HG03439 (cell line): Measurements from ENCODE around the gene PANK3.
A peak's percentile ranks its signal among the peaks of the same experiment; 100 is the strongest.
"Not testable (repeated sequence)": the region's sequence is repeated elsewhere in the genome, so short reads cannot be mapped to it uniquely, and the experiment has no call there.

Experiments
- ATAC-seq: cut with Tn5 transposase; IDR thresholded peaks from one replicate; pipeline ENCODE4 v1.9.1; 2021; ENCODE audit warnings: mild to moderate bottlenecking, moderate library complexity; ENCODE audit not compliant: unreplicated experiment

Gene PANK3

DNA sequence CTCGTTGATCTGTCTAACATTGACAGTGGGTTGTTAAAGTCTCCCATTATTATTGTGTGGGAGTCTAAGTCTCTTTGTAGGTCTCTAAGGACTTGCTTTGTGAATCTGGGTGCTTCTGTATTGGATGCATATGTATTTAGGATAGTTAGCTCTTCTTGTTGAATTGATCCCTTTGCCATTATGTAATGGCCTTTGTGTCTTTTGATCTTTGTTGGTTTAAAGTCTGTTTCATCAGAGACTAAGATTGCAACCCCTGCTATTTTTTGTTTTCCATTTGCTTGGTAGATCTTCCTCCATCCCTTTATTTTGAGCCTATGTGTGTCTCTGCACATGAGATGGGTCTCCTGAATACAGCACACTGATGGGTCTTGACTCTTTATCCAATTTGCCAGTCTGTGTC, 17.0 kb upstream of the PANK3 start:
- ATAC-seq: not testable (repeated sequence)

DNA sequence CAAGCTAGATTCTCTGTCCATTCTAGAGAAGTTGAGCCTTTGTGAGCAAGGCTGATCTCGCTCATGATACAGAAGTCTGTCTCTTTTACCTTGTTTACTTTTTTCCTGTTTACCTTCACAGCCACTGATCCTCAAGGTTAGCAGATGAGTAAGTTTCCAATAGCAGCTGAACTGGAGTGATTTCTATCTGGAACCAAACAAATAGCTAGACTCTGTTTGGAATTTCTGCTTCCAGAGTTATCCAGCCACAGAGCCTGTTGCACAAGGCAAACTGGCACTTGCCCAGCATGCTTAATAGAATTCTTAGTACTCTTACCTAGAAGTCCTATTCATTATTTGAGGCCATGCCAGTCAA, 12.8 kb upstream of the PANK3 start:
- ATAC-seq: no peak

DNA sequence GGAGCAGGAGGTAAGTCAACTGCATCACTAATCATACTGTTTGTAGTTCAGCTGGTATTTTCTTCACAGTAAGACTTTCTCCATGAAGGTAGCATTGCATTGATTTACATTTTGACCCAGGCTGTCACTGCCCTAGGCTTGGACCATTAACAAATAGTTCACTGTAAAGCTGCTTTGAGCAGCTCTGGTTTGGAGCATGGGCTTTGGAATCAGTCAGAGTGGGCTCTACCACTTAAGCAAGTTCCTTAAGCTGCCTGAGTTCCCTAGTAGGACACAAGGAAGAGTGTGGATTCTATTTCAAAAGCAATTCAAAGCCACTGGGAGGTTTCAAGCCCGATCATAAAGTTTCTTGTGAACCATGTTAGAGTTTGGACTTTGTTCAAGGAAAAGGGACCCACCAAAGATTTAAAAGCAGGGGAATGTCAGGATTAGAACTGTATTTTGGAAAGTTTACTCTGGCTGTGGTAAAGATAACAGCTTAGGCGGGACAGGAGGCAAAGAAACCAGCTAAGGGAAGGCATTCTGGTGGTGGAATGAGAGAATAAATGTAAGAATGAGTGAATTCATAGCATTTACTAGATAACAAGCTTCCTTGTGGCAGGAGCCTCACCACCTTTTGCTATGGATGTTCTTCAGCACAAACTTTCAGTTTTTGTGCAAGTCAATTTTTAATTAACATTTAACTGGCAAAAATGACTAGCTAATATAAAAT, 12.3 kb upstream of the PANK3 start:
- no peak for ATAC-seq

DNA sequence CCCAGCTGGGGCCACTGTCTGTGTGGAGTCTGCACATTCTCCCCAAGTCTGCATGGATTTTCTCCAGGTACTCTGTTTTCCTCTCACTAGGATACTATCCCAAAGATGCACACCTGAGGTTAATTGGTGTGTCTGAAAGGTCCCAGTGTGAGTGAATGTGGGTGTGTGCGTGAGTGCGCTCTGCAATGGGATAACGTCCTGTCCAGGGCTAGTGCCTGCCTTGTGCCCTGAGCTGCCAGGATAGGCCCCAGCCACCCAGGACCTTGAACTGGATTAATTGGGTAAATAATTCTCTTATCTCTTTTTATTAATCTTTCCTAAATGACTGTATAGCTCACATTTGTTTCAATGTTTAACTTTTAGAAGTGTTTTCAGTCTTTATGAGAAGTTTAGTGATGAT, 11.5 kb upstream of the PANK3 start:
- ATAC-seq: no peak

DNA sequence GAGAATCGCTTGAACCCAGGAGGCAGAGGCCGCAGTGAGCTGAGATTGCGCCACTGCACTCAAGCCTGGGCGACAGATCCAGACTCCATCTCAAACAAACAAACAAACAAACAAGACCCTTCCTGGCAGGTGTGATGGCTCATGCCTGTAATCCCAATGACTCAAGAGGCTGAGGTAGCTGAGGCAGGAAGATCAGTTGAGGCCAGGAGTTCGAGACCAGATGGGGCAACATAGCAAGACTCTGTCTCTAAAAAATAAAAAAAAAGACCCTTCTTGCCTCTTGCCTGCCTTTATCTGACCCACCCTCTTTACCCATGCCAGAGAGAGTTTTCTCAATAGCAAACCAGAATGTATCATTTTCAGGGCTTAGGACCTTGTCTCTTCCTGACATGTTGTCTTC, 8.8 kb upstream of the PANK3 start:
- ATAC-seq: no peak

DNA sequence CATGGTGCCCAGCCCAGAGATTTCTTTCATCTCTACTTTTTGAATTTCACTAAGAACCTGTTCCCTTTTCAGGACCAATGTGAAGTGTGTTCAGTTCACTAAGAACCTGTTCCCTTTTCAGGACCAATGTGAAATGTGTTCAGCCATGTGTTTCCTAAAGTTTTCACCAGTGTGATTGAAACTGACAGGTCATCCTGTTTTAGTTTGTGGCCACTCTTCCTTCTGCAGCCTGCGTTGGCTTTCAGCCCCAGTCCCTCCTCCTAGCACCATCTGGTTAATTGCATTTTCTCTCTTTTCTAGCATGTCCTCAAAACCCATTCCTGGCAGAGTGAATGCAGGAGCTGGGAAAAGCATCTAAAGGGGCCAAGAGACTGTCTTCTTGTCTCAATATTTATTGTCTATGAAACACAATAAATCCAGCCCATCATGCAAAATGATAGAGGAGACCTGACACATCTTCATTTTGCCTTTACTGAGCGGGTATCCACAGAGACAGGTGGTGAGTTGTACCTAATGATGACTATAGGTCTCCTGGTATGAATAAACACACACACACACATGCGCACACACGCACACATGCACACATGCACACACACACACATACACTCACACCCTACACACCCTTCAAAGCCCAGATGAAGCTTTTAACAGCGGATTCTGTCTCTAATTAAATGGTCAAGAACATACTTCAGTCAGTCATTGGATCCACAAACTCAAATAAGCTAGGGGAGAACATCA, 6.1 kb upstream of the PANK3 start:
- no peak for ATAC-seq

GRCh38 chr5:168583742-168584482, 4.7 kb upstream of the PANK3 start:
- no peak for ATAC-seq

DNA sequence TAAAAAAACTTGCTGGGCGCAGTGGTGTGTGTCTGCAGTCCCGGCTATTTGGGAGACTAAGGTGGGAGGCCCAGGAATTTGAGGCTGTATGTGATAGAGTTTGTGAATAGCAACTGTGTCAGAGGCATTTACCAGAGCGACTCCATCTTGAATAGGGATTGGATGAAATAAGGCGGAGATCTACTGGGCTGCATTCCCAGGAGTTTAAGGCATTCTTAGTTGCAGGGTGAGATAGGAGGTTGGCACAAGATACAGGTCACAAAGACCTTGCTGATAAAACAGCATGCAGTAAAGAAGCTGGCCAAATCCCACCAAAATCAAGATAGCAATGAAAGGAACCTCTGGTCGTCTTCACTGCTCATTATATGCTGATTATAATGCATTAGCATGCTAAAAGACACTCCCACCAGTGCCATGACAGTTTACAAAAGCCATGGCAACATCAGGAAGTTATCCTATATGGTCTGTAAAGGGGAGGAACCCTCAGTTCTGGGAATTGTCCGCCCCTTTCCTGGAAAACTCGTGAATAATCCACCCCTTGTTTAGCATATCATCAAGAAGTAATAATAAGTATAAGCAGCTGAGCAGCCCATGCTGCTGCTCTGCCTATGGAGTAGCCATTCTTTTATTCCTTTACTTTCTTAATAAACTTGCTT, 1.8 kb upstream of the PANK3 start:
- not testable (repeated sequence) for ATAC-seq

GRCh38 chr5:168580227-168580508, 1.0 kb upstream of the PANK3 start:
- ATAC-seq: no peak

DNA sequence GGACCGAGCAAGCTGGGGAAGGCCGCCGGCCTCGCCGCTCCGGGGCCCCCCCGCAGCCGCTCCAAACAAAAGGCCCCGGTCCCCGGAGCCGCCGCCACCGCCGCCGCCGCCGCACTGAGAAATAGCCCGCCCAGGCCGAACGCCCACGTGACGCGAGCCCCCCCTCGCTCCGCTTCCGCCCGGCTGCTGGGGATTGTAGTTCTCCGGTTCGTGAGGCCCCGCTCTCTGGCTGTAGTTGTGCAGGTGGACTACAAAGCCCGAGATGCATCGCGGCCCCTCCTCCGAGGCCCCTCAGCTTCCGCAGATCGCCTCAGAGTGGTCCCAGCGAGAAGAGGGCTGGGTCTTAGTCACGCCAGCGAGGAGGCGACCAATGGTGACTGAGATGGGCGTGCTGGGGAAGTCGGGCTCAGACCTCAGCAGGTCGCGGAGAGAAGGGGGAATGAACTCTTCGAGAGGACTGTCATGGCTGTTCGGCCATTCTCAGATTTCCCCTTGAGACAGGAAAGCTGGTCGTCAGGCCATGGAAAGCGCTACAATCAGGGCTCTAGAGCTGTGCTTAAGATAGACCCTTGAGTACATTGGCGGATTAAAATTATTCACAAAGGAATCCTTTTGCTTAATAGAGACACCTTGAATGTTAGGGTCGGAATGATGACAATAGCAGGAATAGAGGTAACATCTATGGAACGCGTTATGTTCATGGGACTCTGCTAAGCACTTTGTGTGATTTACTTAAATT, 489 bp upstream of the PANK3 start:
- ATAC-seq: peak; percentile 96

DNA sequence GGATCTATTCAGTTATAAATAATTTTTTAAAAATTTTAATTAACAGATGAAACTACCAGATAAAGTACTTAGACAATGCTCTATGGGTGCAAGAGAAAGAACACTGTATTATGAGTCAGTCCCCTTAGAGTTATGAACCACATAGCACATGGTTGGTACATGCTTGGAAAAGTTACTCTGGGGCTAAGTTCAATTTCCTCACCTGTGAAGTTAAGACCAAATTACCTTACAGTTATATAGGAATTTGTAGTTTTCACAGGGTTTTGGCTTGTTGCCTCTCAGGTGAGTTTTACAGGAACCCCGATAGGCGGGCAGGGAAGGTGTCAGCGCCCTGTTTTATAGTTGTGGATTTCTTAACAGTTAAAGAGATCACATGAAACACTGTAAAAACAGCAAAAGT, 1.2 kb downstream of the PANK3 start:
- no peak for ATAC-seq

GRCh38 chr5:168575391-168576372, 3.5 kb downstream of the PANK3 start:
- no peak for ATAC-seq

DNA sequence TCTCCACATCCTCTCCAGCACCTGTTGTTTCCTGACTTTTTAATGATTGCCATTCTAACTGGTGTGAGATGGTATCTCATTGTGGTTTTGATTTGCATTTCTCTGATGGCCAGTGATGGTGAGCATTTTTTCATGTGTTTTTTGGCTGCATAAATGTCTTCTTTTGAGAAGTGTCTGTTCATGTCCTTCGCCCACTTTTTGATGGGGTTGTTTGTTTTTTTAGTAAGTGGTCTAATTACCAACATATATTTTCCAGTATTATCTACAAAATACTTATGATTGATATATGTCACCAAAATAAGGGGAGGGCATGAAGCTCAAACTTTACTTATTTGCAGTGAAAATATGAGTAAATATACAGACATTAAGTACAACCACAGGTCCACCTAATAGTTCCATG, 5.0 kb downstream of the PANK3 start:
- ATAC-seq: not testable (repeated sequence)

DNA sequence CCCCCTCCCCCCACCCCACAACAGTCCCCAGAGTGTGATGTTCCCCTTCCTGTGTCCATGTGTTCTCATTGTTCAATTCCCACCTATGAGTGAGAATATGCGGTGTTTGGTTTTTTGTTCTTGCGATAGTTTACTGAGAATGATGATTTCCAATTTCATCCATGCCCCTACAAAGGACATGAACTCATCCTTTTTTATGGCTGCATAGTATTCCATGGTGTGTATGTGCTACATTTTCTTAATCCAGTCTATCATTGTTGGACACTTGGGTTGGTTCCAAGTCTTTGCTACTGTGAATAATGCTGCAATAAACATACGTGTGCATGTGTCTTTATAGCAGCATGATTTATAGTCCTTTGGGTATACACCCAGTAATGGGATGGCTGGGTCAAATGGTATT, 5.5 kb downstream of the PANK3 start:
- not testable (repeated sequence) for ATAC-seq

DNA sequence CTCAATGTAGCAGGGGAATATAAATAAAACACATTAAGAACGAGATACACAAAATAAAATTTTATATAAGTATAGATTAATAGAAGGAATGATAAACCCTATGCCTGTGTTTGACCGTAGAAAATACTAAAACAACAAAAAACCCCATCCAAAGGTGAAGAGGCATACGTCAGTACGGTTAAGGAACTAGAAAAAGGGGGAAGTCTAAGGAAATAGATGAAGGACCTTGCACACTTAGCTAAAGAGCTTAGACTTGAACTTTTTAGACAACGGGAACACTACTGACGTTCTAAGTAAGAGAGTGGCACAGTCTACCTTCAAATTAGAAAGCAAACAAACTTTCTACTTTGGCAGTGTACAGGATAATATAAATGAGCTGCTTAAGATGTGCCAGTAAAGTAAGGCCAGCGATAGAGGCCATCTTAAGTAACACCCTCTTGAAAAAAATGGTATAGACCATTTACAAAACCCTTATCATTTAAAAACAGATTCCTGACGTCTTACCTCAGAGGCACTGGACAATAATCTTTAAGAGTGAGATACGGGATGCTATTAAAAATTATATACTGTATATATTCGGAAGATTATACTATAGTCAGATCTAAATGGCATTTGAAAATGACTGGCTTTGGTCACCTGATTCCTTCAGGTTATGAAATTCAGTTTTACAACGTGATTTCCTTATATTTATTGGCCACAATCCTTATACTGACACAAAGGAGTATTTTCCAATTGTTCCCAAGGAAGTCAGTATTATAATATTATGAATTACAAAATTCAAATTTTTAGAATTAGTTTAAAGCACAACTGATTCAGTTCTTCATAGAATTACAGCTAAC, 8.5 kb downstream of the PANK3 start:
- no peak for ATAC-seq

GRCh38 chr5:168568738-168569137, 10.4 kb downstream of the PANK3 start:
- ATAC-seq: no peak

GRCh38 chr5:168563959-168564358, 15.2 kb downstream of the PANK3 start:
- no peak for ATAC-seq

GRCh38 chr5:168562279-168562678, 16.9 kb downstream of the PANK3 start:
- no peak for ATAC-seq

GRCh38 chr5:168557389-168557788, 21.8 kb downstream of the PANK3 start:
- ATAC-seq: no peak
